Mesenteric fat pad (tissue), 1 donor: ENCODE data around the gene BTBD1. TPM values are rescaled to one million over a fixed set of nuclear protein-coding genes. Genes with fewer than 3 reads are reported as not detected.
"Not testable (repeated sequence)": the region's sequence is repeated elsewhere in the genome, so short reads cannot be mapped to it uniquely, and the experiment has no call there.

ENCODE experiments used
- DNase-seq: peaks from one replicate; pipeline ENCODE4 v3.0.0-alpha.2; 2020; ENCODE audit warnings: low spot score
- total RNA-seq: library from RNA; stranded (reverse); fragmentation: NEBNext Ultra II Directional; extraction: Animal tissue kit (Norgen Biotek cat#: 25700); gene quantifications from one replicate; pipeline ENCODE4 v1.2.1, GENCODE V29; 2021
- donor health status: DM: yes; HTN: yes; CAD: no.

Gene BTBD1
- total RNA-seq, 1 donor from 2014 or later = 49.0 TPM

DNA sequence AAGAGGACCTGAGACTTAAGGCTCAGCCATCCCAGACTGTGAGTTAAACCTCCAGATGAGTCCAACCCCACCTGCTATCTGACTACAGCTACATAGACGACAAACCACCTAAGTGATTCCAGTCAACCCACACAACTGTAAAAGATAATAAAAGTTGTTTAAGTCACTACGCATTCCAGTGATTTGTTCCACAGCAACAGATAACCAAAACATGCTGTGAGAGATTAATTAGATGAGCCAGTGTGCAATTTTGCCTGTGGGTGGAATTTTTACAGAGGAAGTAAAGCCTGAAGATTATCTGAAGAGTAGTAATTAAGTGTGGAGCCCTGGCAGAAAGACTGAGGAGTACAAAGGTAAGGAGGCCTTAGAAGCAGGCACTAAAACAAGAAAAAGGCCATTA is 5.4 kb downstream of the BTBD1 start:
- no peak for DNase-seq

DNA sequence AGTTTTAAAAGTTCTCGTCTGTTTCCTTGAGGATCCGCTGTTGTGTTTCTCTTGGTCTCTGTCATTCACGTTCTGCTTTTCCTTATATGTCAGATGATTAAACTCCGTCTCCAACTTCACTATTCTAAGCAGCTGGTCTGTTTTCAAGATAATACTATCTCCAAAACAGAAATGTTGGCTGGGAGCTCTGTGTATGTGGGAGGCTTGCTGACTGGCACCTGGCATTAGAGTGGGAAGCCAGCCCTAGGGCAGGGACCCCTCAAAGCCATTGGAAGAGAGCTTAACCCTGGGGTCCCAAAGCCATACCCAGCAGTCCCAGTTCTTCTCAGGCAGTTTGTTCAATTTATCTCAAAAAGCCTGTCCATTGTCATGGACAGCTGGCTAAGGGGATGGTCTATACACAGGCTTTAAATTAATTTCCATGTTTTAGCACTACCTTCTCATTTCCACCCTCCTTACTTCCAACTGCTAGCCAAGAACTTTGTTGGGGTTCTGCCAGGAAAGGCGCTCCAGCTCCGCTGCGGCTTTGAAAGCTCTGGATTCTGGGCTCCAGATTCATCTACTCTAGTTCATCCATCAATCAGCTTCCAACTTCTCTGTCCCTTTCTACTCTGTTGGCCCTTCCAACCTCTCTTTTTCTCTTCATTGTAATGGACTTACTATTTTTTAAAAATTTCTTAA is 9.2 kb downstream of the BTBD1 start:
- DNase-seq = no peak

- no peak for DNase-seq
Observed at GRCh38 chr15:83057002-83057401, 10.1 kb downstream of the BTBD1 start.

DNA sequence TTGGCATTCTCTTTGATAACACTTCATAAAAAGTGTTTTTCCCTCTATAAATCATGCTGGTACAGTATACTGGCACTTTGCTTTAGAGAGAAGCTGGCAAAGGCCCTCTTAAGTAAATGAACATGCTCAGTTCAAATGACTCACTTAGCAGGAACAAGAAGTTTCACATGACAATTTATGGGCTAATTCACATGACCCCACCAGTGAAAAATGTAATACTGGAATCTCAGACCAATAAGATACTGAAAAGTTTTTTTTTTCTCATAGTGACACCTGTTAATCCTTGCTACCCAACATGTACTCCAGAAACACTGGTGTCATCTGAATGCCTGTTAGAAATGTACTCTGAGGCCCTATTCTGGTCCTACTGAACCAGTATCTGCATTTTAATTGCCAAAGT is 13.9 kb downstream of the BTBD1 start:
- no peak for DNase-seq

GRCh38 chr15:83046558-83047127 is 20.4 kb downstream of the BTBD1 start:
- no peak for DNase-seq

GRCh38 chr15:83044156-83044555 is 22.9 kb downstream of the BTBD1 start:
- no peak for DNase-seq

DNA sequence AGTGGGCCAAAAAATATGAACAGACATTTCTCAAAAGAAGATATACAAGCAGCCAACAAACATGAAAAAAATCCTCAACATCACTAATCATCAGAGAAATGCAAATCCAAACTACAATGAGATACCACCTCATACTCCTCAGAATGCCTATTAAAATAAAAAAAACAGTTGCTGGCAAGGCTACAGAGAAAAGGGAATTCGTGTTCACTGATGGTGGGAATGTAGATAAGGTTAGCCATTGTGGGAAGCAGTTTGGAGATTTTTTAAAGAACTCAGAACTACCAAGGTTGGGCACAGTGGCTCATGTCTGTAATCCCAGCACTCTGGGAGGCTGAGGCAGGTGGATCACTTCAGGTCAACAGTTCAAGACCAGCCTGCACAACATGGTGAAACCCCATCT is 27.8 kb downstream of the BTBD1 start:
- DNase-seq = no peak

- no peak for DNase-seq
Observed at GRCh38 chr15:83036253-83036652, 30.8 kb downstream of the BTBD1 start.

DNA sequence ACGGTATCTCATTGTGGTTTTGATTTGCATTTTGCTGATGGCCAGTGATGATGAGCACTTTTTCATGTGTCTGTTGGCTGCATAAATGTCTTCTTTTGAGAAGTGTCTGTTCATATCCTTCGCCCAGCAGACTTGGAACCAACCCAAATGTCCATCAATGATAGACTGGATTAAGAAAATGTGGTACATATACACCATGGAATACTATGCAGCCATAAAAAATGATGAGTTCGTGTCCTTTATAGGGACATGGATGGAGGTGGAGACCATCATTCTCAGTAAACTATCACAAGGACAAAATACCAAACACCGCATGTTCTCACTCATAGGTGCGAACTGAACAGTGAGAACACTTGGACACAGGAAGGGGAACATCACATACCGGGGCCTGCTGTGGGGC is 35.8 kb downstream of the BTBD1 start:
- DNase-seq = not testable (repeated sequence)

- DNase-seq = no peak
Observed at GRCh38 chr15:83030021-83030420, 37.0 kb downstream of the BTBD1 start.

DNA sequence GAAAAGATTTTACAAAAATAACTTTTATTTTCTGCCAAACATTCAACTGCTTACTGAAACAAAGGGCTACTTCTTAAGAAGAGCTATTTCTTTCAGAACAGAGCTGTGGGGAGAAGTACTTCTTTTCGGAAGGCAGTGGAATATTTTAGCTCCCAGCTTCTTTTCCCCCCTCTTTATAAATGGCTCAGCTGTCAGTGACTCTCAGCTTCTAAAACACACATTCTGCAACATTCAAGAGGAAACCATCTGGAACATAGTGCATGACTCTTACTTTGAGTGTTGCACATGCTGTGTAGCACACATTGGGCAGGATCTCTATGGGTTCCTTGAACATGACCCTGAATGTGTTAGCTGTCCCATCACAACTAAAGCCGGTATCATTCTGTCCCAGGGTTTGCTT is 48.6 kb downstream of the BTBD1 start:
- DNase-seq = no peak

GRCh38 chr15:83016906-83017305 is 50.1 kb downstream of the BTBD1 start:
- DNase-seq = no peak

DNA sequence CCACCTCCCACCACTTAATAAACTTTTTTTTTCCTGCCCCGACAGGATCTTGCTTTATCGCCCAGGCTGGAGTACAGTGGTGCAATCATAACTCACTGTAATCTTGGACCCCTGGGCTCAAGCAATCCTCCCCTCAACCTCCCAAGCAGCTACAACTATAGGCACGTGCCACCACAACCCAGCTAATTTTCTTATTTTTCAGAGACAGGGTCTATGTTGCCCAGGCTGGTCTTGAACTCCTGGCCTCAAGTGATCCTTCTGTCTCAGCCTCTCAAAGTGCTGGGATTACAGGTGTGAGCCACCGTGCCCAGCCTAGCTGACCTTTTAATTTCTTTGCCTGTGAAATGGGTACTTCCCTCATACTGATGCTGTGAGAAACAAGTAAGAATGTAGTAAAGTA is 51.7 kb downstream of the BTBD1 start:
- DNase-seq = no peak

DNA sequence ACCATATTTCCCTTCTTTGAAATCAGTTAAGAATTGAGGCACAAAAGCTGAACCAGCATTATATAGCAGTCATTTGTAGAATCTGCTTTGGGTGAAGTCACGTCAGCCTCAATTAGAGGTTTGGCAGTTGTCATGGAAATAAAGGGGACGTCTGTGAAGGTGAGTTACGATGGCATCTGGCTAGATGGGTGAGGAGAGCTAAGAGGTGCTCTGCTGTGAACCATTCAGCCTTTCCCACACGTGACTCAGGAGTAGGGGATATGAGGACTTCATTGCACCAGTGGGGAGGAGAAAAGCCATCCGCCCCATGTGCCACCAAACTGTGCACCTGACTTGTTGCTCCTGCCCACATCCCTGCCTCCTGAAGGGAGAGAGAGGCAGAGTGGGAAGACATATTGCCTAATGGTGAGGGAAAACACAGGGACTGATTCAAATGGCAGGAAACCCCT is 52.8 kb downstream of the BTBD1 start:
- DNase-seq = no peak

DNA sequence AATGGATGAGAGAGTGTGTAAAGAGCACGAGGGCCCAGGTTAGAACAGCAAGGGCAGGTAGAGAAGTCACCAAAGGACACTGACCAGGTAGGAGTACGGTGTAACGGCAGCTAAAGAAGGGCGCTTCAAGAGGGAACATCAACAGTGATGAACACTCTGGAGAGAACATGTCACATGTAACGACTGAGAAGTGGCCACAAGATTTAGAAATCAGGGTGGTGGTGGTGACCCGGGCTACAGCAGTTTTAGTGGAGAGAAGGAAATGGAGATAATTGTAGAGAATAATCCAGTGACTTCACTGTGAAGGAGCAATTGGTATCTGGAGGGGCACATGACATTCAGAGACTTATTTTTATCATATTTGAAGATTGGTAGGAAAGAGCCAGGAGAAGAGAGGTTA is 54.4 kb downstream of the BTBD1 start:
- no peak for DNase-seq

DNA sequence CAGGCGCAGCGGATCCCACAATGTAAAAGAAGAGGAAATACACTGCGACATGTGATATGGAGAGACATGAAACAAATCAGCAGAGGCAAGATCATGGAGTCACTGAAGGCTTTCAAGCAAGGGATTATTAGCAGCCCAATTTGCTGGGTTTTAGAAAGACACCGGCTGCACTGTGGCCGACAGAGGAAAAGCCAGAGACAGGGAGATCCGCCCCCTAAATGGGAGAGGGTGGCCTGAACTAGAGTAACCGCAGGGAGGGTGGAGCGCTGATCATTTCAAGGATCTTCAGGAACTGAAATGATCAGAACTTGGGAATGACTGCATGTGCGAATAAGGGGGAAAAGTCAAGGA is 55.0 kb downstream of the BTBD1 start:
- DNase-seq = no peak

GRCh38 chr15:83011271-83012075 is 55.6 kb downstream of the BTBD1 start, which contains the start of gene C15orf40:
Gene C15orf40, minus strand, starts transcription at chr15:83011639. Its CDS starts 32 bp downstream, at chr15:83011607.
- peak; percentile 96 for DNase-seq

DNA sequence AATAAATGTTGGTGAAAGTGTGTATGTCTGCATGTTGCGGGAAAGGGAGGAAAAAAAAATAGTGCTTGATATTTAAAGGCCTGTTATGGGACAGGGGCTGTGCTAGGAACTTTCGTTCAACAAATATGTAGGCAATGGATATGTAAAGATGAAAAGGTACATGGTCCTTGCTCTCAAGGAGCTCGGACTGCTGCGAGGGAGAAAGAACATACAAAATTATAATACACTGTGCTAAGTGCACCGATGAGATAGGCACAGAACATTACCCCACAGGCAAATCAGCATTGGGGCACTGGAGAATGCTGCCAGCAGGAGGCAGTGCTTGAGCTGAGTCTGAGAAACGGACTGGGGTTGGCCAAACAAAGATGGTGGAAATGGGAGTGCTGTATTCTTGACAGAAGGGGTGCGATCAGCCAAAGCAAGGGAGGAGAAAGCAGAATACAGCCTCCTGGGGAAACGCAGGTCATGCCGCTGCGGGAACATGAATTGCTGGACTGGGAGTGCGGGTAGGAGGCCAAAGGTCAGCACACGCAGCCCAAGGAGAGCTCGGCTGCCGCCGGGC is 56.3 kb downstream of the BTBD1 start:
- no peak for DNase-seq

DNA sequence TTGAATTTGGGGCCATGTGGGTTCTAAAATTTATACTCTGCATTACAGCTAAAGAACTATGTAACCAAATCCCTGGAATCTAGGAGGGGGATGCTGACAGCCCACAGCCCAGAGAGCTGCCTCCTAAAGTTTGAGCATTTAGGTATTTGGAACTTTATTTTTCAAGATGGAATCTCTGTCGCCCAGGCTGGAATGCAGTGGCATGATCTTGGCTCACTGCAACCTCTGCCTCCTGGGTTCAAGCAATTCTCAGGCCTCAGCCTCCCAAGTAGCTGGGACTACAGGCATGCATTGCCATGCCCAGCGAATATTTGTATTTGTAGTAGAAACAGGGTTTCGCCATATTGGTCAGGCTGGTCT is 66.4 kb downstream of the BTBD1 start:
- not testable (repeated sequence) for DNase-seq

DNA sequence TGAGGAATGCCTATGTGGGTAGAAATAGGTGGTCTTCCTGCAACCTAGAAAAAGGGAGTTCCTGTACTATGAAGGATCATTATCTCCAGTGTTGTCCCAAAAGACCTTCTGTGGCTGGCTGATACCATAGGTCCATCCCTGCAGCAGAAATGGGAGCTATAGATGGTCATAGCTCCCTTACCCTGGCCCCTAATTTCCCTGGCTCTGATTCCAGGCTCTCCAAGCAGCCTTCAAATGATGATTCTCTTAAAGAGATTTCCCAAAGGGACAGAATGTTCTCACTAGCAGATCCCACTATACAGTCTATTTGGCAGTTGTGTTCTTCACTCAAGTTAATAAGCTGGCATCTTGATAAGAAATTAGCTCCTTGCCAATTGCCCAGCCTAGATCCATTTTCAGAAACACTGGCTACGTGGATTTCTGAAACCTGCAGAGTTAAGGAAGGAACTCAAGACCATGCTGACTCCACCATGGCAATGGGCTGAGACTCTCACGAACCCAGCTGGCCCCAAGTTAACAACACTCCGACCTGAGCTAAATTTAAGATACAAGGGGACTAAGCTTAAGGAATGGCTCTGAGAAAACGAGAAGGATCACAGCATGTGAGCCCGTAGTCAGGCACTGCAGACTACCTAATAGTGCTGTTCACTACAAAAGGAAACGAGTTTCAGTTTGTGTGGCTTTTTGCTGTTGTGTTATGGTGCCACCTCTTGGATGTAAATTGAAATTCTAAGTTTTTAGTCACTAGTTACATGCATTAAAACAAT is 67.0 kb downstream of the BTBD1 start:
- no peak for DNase-seq

DNA sequence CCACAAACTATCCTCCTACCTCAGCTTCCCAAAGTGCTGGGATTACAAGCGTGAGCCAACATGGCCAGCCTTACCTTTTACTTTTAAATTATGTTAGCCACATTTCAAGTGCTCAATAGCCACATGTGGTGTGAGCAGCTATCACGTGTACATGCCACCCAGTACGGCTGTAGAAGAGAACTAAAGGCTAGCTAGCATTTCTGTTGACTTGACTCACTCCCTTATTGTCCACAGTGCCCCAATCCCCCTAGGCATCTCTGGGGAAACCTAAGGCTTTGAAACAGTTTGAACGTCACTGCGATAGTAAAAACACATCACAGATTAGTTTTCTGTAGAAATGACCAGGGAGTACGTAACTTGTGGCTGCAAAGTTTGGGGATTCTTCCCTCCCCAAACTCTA is 67.6 kb downstream of the BTBD1 start:
- no peak for DNase-seq
